HEK293T (cell line): ENCODE results near the gene BRD3.

Experiments
- CTCF ChIA-PET: fragments of 350-600 bp; formaldehyde crosslinking; extraction: SDS; loops from one replicate; lab custom pipeline; 2021; ENCODE audit warnings: antibody characterized with exemption, inconsistent platforms; lab: Yijun Ruan, JAX
- POLR2A ChIA-PET: fragments of 350-600 bp; formaldehyde crosslinking; extraction: SDS; loops from one replicate; lab custom pipeline; 2020; ENCODE audit warnings: antibody characterized with exemption, inconsistent platforms; lab: Yijun Ruan, JAX
- DNase-seq: peaks from one replicate; pipeline ENCODE4 v3.0.0; 2012; ENCODE audit warnings: mixed read lengths; ENCODE audit errors: extremely low spot score
- ARNT ChIP-seq: fragments of 450-650 bp; IDR thresholded peaks from 2 replicates; pipeline ENCODE4 v1.6.1; 2017; ENCODE audit warnings: mild to moderate bottlenecking
- BHLHE40 ChIP-seq: fragments of 450-650 bp; IDR thresholded peaks from 2 replicates; pipeline ENCODE4 v1.6.1; 2016; ENCODE audit warnings: mild to moderate bottlenecking, moderate library complexity, borderline replicate concordance
- CTBP1 ChIP-seq: fragments of 450-650 bp; IDR thresholded peaks from 2 replicates; pipeline ENCODE4 v1.6.1; 2016; ENCODE audit warnings: borderline replicate concordance
- ELF4 ChIP-seq: fragments of 450-650 bp; IDR thresholded peaks from 2 replicates; pipeline ENCODE4 v1.6.1; 2017; ENCODE audit warnings: antibody characterized with exemption
- FOXA1 ChIP-seq: fragments of 450-650 bp; IDR thresholded peaks from 2 replicates; pipeline ENCODE4 v1.6.1; 2016; ENCODE audit warnings: mild to moderate bottlenecking
- FOXK2 ChIP-seq: fragments of 450-650 bp; IDR thresholded peaks from 2 replicates; pipeline ENCODE4 v1.6.1; 2016; ENCODE audit warnings: mild to moderate bottlenecking
- FOXM1 ChIP-seq: fragments of 450-650 bp; IDR thresholded peaks from 2 replicates; pipeline ENCODE4 v1.6.1; 2017; ENCODE audit warnings: mild to moderate bottlenecking, borderline replicate concordance
- HDGF ChIP-seq: fragments of 450-650 bp; IDR thresholded peaks from 2 replicates; pipeline ENCODE4 v1.6.1; 2017; ENCODE audit warnings: antibody characterized with exemption, borderline replicate concordance
- L3MBTL2 ChIP-seq: fragments of 450-650 bp; conservative IDR thresholded peaks from 2 replicates; pipeline ENCODE4 v1.6.1; 2016; ENCODE audit warnings: mild to moderate bottlenecking
- LEF1 ChIP-seq: fragments of 450-650 bp; IDR thresholded peaks from 2 replicates; pipeline ENCODE4 v1.6.1; 2017; ENCODE audit warnings: mild to moderate bottlenecking, borderline replicate concordance
- NFRKB ChIP-seq: fragments of 450-650 bp; IDR thresholded peaks from 2 replicates; pipeline ENCODE4 v1.6.1; 2016; ENCODE audit warnings: mild to moderate bottlenecking, moderate library complexity
- PKNOX1 ChIP-seq: fragments of 450-650 bp; IDR thresholded peaks from 2 replicates; pipeline ENCODE4 v1.6.1; 2016
- SP1 ChIP-seq: fragments of 450-650 bp; IDR thresholded peaks from 2 replicates; pipeline ENCODE4 v1.6.1; 2017
- SUZ12 ChIP-seq: fragments of 450-650 bp; IDR thresholded peaks from 2 replicates; pipeline ENCODE4 v1.6.1; 2016; ENCODE audit warnings: mild to moderate bottlenecking
- TARDBP ChIP-seq: fragments of 450-650 bp; IDR thresholded peaks from 2 replicates; pipeline ENCODE4 v1.6.1; 2016
- ZNF384 ChIP-seq: fragments of 450-650 bp; IDR thresholded peaks from 2 replicates; pipeline ENCODE4 v1.6.1; 2016

The BRD3 gene

DNA sequence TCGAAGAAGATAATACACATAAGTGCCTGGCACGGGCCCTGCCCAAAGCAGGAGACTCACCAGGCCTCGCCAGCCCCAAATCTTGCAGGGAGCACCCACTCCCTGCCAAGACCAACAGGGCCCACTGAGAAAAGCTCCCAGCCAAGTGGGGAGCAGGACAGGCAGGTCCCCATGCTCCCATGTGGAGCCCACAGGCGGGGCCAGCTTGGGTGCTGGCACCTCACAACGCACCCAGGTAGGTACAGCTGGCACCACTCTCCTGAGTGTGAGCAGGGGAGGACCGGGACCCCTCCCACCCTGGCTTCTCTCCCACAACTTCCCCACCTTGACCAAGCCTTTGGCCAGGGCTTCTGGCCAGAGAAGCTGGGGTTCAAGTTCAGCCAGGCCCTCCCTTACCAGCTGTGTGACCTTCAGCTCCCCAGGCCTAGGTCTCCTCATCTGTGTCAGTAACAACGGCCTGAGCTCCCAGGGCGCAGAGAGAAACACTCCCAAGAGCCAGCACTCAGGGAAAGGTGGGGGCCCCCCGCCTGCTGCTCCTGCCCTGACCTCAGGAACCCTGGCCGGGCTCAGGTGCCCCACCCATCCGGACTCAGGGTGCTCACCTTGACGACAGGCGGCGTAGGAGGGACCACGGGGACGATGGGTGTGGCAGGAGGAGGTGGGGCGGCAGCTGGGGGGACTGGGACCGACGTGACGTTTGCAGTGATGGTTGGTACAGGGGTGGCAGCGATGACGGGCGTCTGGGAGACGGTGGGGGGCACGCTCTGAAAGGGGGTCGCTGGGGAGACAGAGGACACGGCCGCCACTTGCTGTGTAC, 17.8 kb downstream of the BRD3 start:
- ChIA-PET CTCF (no interaction called here), POLR2A (no interaction called here)
- no peak for DNase-seq
- TF ChIP-seq SP1 (no peak), SUZ12 (no peak), ELF4 (no peak)

DNA sequence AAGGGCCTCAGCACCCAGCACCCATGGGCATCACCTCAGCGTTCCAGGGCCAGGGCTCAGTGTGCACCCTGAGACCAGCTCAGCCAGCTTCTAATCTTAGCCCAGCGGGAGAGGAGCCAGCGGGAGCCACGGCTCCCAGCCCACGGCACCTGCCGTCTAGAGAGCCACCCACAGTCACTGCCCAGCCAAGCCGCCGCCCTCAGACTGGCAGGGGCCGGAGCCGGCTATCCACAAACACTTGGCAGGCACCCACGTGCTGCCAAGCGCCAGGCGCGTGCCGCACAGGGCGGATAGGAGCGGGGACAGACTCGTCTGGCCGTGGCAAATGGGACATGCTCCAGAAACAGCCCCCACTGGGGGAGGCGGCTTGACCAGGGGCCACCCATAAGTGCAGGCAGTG, 18.6 kb downstream of the BRD3 start:
- no peak for DNase-seq
- no peak for TF ChIP-seq ZNF384
- no peak for TF ChIP-seq ARNT
- TF ChIP-seq SP1, result no peak
- no peak for TF ChIP-seq PKNOX1
- TF ChIP-seq ELF4, result no peak
- no peak for TF ChIP-seq FOXK2
- TF ChIP-seq L3MBTL2, result no peak
- no peak for TF ChIP-seq BHLHE40
- no peak for TF ChIP-seq TARDBP
- no peak for TF ChIP-seq SUZ12
- no peak for TF ChIP-seq LEF1
- TF ChIP-seq CTBP1, result no peak
- no peak for TF ChIP-seq FOXA1
- TF ChIP-seq HDGF, result no peak
- TF ChIP-seq NFRKB, result no peak
- TF ChIP-seq FOXM1, result no peak
- ChIA-PET CTCF (no interaction called here), POLR2A (no interaction called here)

- TF ChIP-seq BHLHE40 (no peak), NFRKB (no peak), L3MBTL2 (no peak), LEF1 (no peak), TARDBP (no peak), FOXK2 (no peak), ZNF384 (no peak), HDGF (no peak), ELF4 (no peak), SUZ12 (no peak), PKNOX1 (no peak)
- CTCF ChIA-PET, result no interaction called here
- POLR2A ChIA-PET, result no interaction called here
- DNase-seq, result no peak
Observed at GRCh38 chr9:134048582-134048968, 19.3 kb downstream of the BRD3 start.

- ChIA-PET CTCF (no interaction called here), POLR2A (no interaction called here)
- DNase-seq, result no peak
- TF ChIP-seq CTBP1 (no peak), BHLHE40 (no peak), NFRKB (no peak), ELF4 (no peak), TARDBP (no peak), SUZ12 (no peak), LEF1 (no peak), PKNOX1 (no peak), SP1 (no peak), FOXA1 (no peak), L3MBTL2 (no peak), FOXK2 (no peak), ZNF384 (no peak), HDGF (no peak), ARNT (no peak), FOXM1 (no peak)
Observed at GRCh38 chr9:134047868-134048581, 19.8 kb downstream of the BRD3 start.

DNA sequence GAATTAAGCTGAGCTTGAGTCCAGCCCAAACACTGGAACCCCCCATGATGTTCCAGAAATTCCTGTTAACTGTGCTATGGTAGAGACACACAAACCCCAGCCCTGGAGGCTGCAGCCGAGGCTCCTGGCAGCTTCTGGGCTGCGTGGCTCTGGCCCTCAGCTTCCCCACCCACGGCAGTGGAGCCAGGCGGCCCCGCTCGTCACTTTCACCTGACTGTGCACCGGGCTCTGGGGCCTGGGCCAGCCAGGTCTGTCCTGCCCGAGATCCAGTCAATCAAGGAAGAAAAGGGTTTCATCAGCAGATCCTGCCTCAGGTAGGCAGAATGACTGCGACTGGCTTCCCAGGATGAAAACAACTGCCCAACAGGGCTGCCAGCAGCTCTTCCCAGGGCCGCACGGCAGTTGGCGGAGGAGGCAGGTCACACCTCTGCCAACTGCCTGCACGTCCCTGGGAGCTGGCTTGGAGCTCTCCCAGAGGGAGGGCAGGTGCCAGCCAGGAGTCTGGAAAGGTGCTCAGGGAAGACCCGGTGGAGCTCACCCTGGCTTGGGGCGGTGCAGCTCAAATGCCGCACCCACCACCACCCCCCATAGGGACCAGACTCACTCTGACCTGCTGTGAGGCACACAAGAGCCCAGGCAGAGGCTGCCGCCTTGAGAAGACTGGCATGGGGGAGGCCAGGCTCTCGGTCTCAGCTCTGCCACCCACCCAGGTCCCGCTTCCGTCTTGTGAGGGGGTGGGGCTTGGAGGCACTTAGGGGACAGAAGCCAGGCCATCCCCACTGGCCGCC, 20.7 kb downstream of the BRD3 start:
- POLR2A ChIA-PET, result no interaction called here
- CTCF ChIA-PET, result no interaction called here
- no peak for TF ChIP-seq L3MBTL2
- no peak for TF ChIP-seq TARDBP
- no peak for TF ChIP-seq SUZ12
- TF ChIP-seq HDGF, result no peak
- no peak for TF ChIP-seq NFRKB
- TF ChIP-seq ARNT, result no peak
- TF ChIP-seq FOXA1, result no peak
- no peak for TF ChIP-seq FOXK2
- TF ChIP-seq BHLHE40, result no peak
- TF ChIP-seq PKNOX1, result no peak
- TF ChIP-seq LEF1, result no peak
- TF ChIP-seq FOXM1, result no peak
- no peak for TF ChIP-seq SP1
- TF ChIP-seq ELF4, result no peak
- no peak for TF ChIP-seq CTBP1
- no peak for TF ChIP-seq ZNF384
- DNase-seq, result no peak
